Neural crest cell (in vitro differentiated cells): ENCODE measurements around the gene UBXN6. TPM values are rescaled to one million over a fixed set of nuclear protein-coding genes. Genes with fewer than 3 reads are reported as not detected.

Experiments
- DNase-seq: peaks from one replicate; pipeline ENCODE4 v3.0.0; 2021; ENCODE audit warnings: low read depth, mixed read lengths, low spot score
- H3K27ac Mint-ChIP-seq: one replicate; pipeline ENCODE4 v1.8.0; 2021; ENCODE audit warnings: mild to moderate bottlenecking, mixed read lengths; ENCODE audit not compliant: unreplicated experiment
- H3K27me3 Mint-ChIP-seq: 2 replicates; pipeline ENCODE4 v1.8.0; 2021; ENCODE audit warnings: low read depth, mild to moderate bottlenecking, mixed read lengths
- H3K36me3 Mint-ChIP-seq: 2 replicates; pipeline ENCODE4 v1.8.0; 2021; ENCODE audit warnings: low read depth, mild to moderate bottlenecking, mixed read lengths
- H3K4me1 Mint-ChIP-seq: 2 replicates; pipeline ENCODE4 v1.8.0; 2021; ENCODE audit warnings: mixed read lengths
- H3K4me3 Mint-ChIP-seq: one replicate; pipeline ENCODE4 v1.8.0; 2021; ENCODE audit warnings: mild to moderate bottlenecking, mixed read lengths
- H3K9me3 Mint-ChIP-seq: 2 replicates; pipeline ENCODE4 v1.8.0; 2021; ENCODE audit warnings: mixed read lengths
- CTCF ChIP-seq: fragments of 200-600 bp; sonication (generic); conservative IDR thresholded peaks from 2 replicates; pipeline ENCODE4 v1.5.0; 2021; ENCODE audit warnings: antibody characterized with exemption, mild to moderate bottlenecking
- microRNA-seq: library from miRNA; unstranded; fragments of <30 nt; microRNA quantifications from one replicate; pipeline ENCODE4, GENCODE V29; 2020
- total RNA-seq: library from RNA; stranded (reverse); gene quantifications from 2 replicates; pipeline ENCODE4 v1.2.1, GENCODE V29; 2021

The UBXN6 gene
- total RNA-seq, 1 donor from 2014 or later = 40.9 TPM

GRCh38 chr19:4399812-4400134, 57.8 kb downstream of the UBXN6 start:
- no peaks in the 10 kb centered on the region for H3K9me3 Mint-ChIP-seq
- TF ChIP-seq CTCF = no peak
- peak overlapping the region; percentile 89 for H3K4me3 Mint-ChIP-seq
- peaks cover 58% of the 10 kb centered on the region for H3K4me1 Mint-ChIP-seq
- peaks cover 2% of the 10 kb centered on the region for H3K36me3 Mint-ChIP-seq
- H3K27me3 Mint-ChIP-seq = no peaks in the 10 kb centered on the region
- H3K27ac Mint-ChIP-seq = peak overlapping the region; percentile 62
- DNase-seq = no peak

- Mint-ChIP-seq H3K4me3 (peak overlapping the region; percentile 70), H3K9me3 (no peaks in the 10 kb centered on the region), H3K4me1 (peaks cover 58% of the 10 kb centered on the region), H3K27ac (no peak overlapping the region), H3K36me3 (peaks cover 2% of the 10 kb centered on the region), H3K27me3 (no peaks in the 10 kb centered on the region)
- TF ChIP-seq CTCF = no peak
- no peak for DNase-seq
Observed at GRCh38 chr19:4396949-4397783, 60.4 kb downstream of the UBXN6 start.

Small RNA genes within 50 kb of the gene (microRNA-seq; reads per million reads assigned to microRNA genes)
- gene MIR4746 = 45.6 reads per million, percentile 50 among the genes with 10 or more reads in this experiment

Other genes with a start within 250 kb of the UBXN6 start
- gene EBI3, start 228.3 kb downstream of the UBXN6 start, total RNA-seq = not detected in 2 replicates
- 22.9 and 24.9 TPM in 2 replicates for gene YJU2, start 210.7 kb downstream of the UBXN6 start, total RNA-seq
- 2.7 and 4.5 TPM in 2 replicates for gene SHD, start 178.5 kb downstream of the UBXN6 start, total RNA-seq
- gene TMIGD2, start 155.4 kb downstream of the UBXN6 start, total RNA-seq = not detected in 2 replicates
- gene FSD1, start 153.2 kb downstream of the UBXN6 start, total RNA-seq = 51.9 and 53.5 TPM in 2 replicates
- gene STAP2, start 119.0 kb downstream of the UBXN6 start, total RNA-seq = 4.1 and 5.0 TPM in 2 replicates
- 45.3 and 45.6 TPM in 2 replicates for gene MPND, start 114.2 kb downstream of the UBXN6 start, total RNA-seq
- 85.9 and 95.3 TPM in 2 replicates for gene SH3GL1, start 57.2 kb downstream of the UBXN6 start, total RNA-seq
- 117 and 120 TPM in 2 replicates for gene CHAF1A, start 55.2 kb downstream of the UBXN6 start, total RNA-seq
- 103 and 110 TPM in 2 replicates for gene HDGFL2, start 14.5 kb upstream of the UBXN6 start, total RNA-seq
- gene PLIN4, start 60.7 kb upstream of the UBXN6 start, total RNA-seq = 0.30 and 0.47 TPM in 2 replicates
- gene PLIN5, start 77.4 kb upstream of the UBXN6 start, total RNA-seq = 4.8 TPM in 2 replicates
- 0.09 TPM in 2 replicates for gene LRG1, start 82.2 kb upstream of the UBXN6 start, total RNA-seq
- 21.7 and 25.3 TPM in 2 replicates for gene SEMA6B, start 101.9 kb upstream of the UBXN6 start, total RNA-seq
- 7.0 and 8.0 TPM in 2 replicates for gene TNFAIP8L1, start 181.7 kb upstream of the UBXN6 start, total RNA-seq
- 45.4 and 48.8 TPM in 2 replicates for gene MYDGF, start 212.5 kb upstream of the UBXN6 start, total RNA-seq